Transverse colon (tissue), 3 donors: ENCODE measurements around the gene STK38L.

Experiments used
- POLR2A ChIP-seq: fragments of 450-650 bp; IDR thresholded peaks from one replicate; pipeline ENCODE4 v1.6.1; 2016; ENCODE audit warnings: antibody characterized with exemption, mild to moderate bottlenecking, moderate library complexity
- TF ChIP-seq, protein P1 (sequence below), 5 experiments: fragments of 200-600 bp in 3 of 5; fragments of 450-650 bp in 2 of 5; sonication (generic) in 3 of 5; IDR thresholded peaks; 1 replicate in 2 of 5; 2 replicates in 3 of 5; pipeline ENCODE4 v1.5.1; 2016 to 2017; ENCODE audit warnings: antibody characterized with exemption in 5 of 5, inconsistent platforms in 3 of 5, mild to moderate bottlenecking in 2 of 5, moderate library complexity in 1 of 5

DNA sequence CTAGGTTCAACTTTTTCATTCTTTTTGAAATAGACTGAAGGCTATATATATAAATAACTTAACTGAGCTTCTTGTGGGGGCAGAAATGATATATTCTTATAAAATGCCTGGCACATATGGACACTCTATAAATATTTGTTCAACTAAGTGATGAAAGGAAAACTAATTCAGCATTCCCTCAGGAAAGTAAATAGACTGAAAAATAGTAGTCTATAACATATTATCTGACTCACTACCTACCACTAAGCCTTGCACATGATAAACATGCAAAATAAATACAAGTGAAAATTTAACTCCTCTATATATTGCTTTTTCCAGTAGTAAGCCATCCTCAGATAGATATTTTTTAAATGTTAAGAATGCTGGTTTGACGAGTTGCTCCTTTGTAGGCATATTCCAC is 72.9 kb downstream of the STK38L start:
- TF ChIP-seq POLR2A: no peak
- TF ChIP-seq, protein P1, sequence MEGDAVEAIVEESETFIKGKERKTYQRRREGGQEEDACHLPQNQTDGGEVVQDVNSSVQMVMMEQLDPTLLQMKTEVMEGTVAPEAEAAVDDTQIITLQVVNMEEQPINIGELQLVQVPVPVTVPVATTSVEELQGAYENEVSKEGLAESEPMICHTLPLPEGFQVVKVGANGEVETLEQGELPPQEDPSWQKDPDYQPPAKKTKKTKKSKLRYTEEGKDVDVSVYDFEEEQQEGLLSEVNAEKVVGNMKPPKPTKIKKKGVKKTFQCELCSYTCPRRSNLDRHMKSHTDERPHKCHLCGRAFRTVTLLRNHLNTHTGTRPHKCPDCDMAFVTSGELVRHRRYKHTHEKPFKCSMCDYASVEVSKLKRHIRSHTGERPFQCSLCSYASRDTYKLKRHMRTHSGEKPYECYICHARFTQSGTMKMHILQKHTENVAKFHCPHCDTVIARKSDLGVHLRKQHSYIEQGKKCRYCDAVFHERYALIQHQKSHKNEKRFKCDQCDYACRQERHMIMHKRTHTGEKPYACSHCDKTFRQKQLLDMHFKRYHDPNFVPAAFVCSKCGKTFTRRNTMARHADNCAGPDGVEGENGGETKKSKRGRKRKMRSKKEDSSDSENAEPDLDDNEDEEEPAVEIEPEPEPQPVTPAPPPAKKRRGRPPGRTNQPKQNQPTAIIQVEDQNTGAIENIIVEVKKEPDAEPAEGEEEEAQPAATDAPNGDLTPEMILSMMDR (IDR thresholded peaks at IDR 0.05): no peak
